Upper lobe of right lung (tissue), 1 donor: ENCODE data around the gene CASKIN1. TPM values are rescaled to one million over a fixed set of nuclear protein-coding genes. Genes with fewer than 3 reads are reported as not detected.
"Not testable (repeated sequence)": the region's sequence is repeated elsewhere in the genome, so short reads cannot be mapped to it uniquely, and the experiment has no call there.

ENCODE experiments used
- ATAC-seq: fragments of 200-7000 bp; cut with Tn5 transposase; one replicate; pipeline ENCODE4 v1.9.1; 2020; ENCODE audit warnings: mild to moderate bottlenecking, moderate library complexity
- DNase-seq: peaks from one replicate; pipeline ENCODE4 v3.0.0-alpha.2; 2020
- H3K27ac ChIP-seq: fragments of 200-600 bp; one replicate; pipeline ENCODE4 v1.8.0; 2022
- H3K27me3 ChIP-seq: fragments of 200-600 bp; one replicate; pipeline ENCODE4 v1.8.0; 2022; ENCODE audit warnings: mild to moderate bottlenecking
- H3K36me3 ChIP-seq: fragments of 200-600 bp; one replicate; pipeline ENCODE4 v1.8.0; 2022
- H3K4me1 ChIP-seq: fragments of 200-600 bp; one replicate; pipeline ENCODE4 v1.8.0; 2022
- H3K4me3 ChIP-seq: fragments of 200-600 bp; one replicate; pipeline ENCODE4 v1.8.0; 2022; ENCODE audit warnings: mild to moderate bottlenecking
- H3K9me3 ChIP-seq: fragments of 200-600 bp; one replicate; pipeline ENCODE4 v1.8.0; 2022
- intact Hi-C: fragments of 100-400 bp; cut with DNase I; formaldehyde crosslinking; loops from one replicate; pipeline ENCODE4 v1.11.0; 2022
- total RNA-seq: library from RNA; stranded (reverse); fragmentation: NEBNext Ultra II Directional; extraction: Animal tissue kit (Norgen Biotek cat#: 25700); gene quantifications from one replicate; pipeline ENCODE4 v1.2.1, GENCODE V29; 2021
- TF ChIP-seq, protein P1 (sequence below): fragments of 200-600 bp; IDR thresholded peaks from one replicate; pipeline ENCODE4 v1.8.0; 2022; ENCODE audit warnings: antibody characterized with exemption
- donor health status: DM: no; HTN: yes; CAD: no; lungs with severe emphysema.

Gene CASKIN1
- total RNA-seq, 1 donor from 2014 or later, result 0.06 TPM

DNA sequence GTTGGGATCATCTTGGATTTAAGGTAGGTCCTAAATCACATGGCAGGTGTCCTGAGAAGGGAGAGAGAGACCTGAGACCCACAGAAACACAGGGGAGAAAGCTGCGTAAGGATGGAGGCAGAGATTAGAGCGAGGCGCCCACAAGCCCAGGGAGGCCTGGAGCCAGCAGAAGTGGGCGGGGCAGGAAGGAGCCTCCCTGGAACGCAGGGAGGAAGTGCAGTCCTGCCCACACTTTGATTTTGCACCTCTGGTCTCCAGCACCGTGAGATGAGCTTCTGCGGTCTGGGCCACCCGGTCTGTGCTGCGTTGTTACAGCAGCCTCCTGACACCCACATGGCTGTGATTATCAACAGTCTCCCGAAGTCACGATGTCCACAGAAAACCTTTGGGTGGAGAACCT, 46.2 kb upstream of the CASKIN1 start:
- ATAC-seq, result no peak
- TF ChIP-seq, protein P1, sequence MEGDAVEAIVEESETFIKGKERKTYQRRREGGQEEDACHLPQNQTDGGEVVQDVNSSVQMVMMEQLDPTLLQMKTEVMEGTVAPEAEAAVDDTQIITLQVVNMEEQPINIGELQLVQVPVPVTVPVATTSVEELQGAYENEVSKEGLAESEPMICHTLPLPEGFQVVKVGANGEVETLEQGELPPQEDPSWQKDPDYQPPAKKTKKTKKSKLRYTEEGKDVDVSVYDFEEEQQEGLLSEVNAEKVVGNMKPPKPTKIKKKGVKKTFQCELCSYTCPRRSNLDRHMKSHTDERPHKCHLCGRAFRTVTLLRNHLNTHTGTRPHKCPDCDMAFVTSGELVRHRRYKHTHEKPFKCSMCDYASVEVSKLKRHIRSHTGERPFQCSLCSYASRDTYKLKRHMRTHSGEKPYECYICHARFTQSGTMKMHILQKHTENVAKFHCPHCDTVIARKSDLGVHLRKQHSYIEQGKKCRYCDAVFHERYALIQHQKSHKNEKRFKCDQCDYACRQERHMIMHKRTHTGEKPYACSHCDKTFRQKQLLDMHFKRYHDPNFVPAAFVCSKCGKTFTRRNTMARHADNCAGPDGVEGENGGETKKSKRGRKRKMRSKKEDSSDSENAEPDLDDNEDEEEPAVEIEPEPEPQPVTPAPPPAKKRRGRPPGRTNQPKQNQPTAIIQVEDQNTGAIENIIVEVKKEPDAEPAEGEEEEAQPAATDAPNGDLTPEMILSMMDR, result no peak
- Histone ChIP-seq H3K36me3 (peaks cover 49% of the 10 kb centered on the region), H3K27me3 (peaks cover 4% of the 10 kb centered on the region), H3K27ac (no peak overlapping the region), H3K4me3 (no peak overlapping the region), H3K9me3 (no peaks in the 10 kb centered on the region), H3K4me1 (peaks cover 2% of the 10 kb centered on the region)
- no peak for DNase-seq
- intact Hi-C loops, result no loop called here

GRCh38 chr16:2240331-2240730, 43.9 kb upstream of the CASKIN1 start:
- Histone ChIP-seq H3K4me1 (peaks cover 17% of the 10 kb centered on the region), H3K27me3 (peaks cover 24% of the 10 kb centered on the region), H3K36me3 (peaks cover 38% of the 10 kb centered on the region)
- H3K4me3 ChIP-seq, DNase-seq, intact Hi-C loops, ATAC-seq, H3K9me3 ChIP-seq, H3K27ac ChIP-seq: not testable (repeated sequence)

DNA sequence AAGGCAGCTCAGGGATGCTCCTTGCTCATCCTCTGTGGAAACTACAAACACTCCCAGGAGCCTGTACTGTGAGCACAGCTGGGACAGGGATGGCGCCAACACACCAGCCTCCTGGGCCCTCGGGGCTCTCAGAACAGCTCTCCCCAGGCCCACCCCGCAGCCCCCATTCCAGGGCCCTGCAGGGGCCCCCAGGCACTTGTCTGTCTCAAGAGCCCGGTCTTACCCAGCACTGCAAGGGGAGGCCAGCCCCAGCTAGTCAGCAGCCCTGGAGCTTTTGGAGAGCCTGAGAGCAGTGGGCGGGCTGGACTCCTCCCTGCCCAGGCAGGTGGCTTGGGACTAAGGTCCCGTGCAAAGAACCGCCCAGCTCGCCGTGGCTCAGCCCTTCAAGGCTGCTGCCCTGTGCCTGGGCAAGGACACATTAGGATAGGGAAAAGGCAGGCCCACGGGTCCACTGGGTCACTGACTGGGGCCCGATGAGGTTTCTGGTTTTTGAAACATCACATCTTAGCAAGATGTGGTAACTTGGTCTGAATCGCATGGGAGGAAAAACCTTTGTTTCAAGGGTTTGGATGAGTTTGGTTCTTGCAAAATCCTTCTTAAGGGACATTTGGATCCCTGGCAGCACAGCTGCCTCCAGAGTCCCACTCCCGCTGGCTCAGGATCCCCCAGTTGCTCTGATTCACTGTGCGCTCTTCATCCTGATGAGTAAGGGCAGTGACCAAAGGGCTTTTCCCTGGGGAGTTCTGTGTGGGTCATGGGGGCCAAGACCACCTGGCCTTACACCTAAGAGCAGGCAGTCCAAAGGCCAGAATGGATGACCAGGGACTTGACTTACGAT, 42.7 kb upstream of the CASKIN1 start:
- H3K27me3 ChIP-seq, result peaks cover 24% of the 10 kb centered on the region
- DNase-seq (no peak), ATAC-seq (peak; percentile 5)
- H3K9me3 ChIP-seq, result no peaks in the 10 kb centered on the region
- H3K36me3 ChIP-seq, result peaks cover 38% of the 10 kb centered on the region
- H3K4me3 ChIP-seq, result no peak overlapping the region
- H3K4me1 ChIP-seq, result peaks cover 17% of the 10 kb centered on the region
- no peak overlapping the region for H3K27ac ChIP-seq
- TF ChIP-seq, protein P1, result no peak
- intact Hi-C loops, result no loop called here

GRCh38 chr16:2238150-2238837, 41.9 kb upstream of the CASKIN1 start:
- Histone ChIP-seq H3K4me1 (peaks cover 17% of the 10 kb centered on the region), H3K36me3 (peaks cover 40% of the 10 kb centered on the region), H3K4me3 (no peak overlapping the region), H3K27me3 (peaks cover 24% of the 10 kb centered on the region), H3K9me3 (no peaks in the 10 kb centered on the region), H3K27ac (no peak overlapping the region)
- TF ChIP-seq, protein P1, result no peak
- intact Hi-C loops, result no loop called here
- peak; percentile 3 for ATAC-seq
- DNase-seq, result no peak

GRCh38 chr16:2237493-2238149, 41.2 kb upstream of the CASKIN1 start:
- intact Hi-C loops, result no loop called here
- Histone ChIP-seq H3K27ac (no peak overlapping the region), H3K4me3 (no peak overlapping the region), H3K27me3 (peaks cover 24% of the 10 kb centered on the region), H3K4me1 (peaks cover 17% of the 10 kb centered on the region), H3K9me3 (no peaks in the 10 kb centered on the region), H3K36me3 (peaks cover 40% of the 10 kb centered on the region)
- peak; percentile 6 for ATAC-seq
- no peak for DNase-seq
- TF ChIP-seq, protein P1, result no peak

DNA sequence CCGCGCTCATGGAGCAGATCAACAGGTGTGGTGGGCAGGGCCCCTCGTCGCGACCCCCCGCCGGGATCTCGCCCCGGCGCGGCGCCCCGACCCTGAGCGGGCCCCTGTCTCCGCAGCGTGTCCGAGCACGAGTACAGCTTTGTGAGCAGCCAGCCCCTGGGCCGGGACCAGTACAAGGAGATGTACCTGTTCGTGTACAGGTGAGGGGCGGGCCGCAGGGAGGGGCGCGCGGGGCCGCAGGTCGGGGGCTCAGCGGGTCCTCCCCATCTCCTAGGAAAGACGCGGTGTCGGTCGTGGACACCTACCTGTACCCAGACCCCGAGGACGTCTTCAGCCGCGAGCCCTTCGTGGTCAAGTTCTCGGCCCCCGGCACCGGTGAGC, 40.7 kb upstream of the CASKIN1 start:
- DNase-seq (no peak), ATAC-seq (no peak)
- H3K4me3 ChIP-seq, result no peak overlapping the region
- TF ChIP-seq, protein P1, result no peak
- peaks cover 40% of the 10 kb centered on the region for H3K36me3 ChIP-seq
- no peaks in the 10 kb centered on the region for H3K9me3 ChIP-seq
- H3K27me3 ChIP-seq, result peaks cover 24% of the 10 kb centered on the region
- intact Hi-C loops, result no loop called here
- peaks cover 17% of the 10 kb centered on the region for H3K4me1 ChIP-seq
- no peak overlapping the region for H3K27ac ChIP-seq
